VCaP (cell line): ENCODE results near the gene SLC38A3.
A peak's percentile ranks its signal among the peaks of the same experiment; 100 is the strongest.

Source experiments
- H3K27ac ChIP-seq: fragments of 450-650 bp; 2 replicates; pipeline ENCODE4 v1.5.1; 2017
- CTCF ChIP-seq: fragments of 450-650 bp; conservative IDR thresholded peaks from 2 replicates; pipeline ENCODE4 v1.5.1; 2017; ENCODE audit warnings: mild to moderate bottlenecking, moderate library complexity

The SLC38A3 gene

GRCh38 chr3:50231581-50231980 is 26.5 kb downstream of the SLC38A3 start:
- no peak overlapping the region for H3K27ac ChIP-seq
- no peak for TF ChIP-seq CTCF

GRCh38 chr3:50232303-50232702 is 27.2 kb downstream of the SLC38A3 start:
- TF ChIP-seq CTCF: no peak
- no peak overlapping the region for H3K27ac ChIP-seq

- no peak for TF ChIP-seq CTCF
Observed at GRCh38 chr3:50233176-50233575, 28.1 kb downstream of the SLC38A3 start.

GRCh38 chr3:50235716-50236483 is 30.8 kb downstream of the SLC38A3 start, which contains the start of gene GNAI2:
Gene GNAI2 (plus strand): TSS chr3:50236204. CDS start chr3:50236336, 132 bp downstream.
- TF ChIP-seq CTCF: no peak
- peak within 1 kb of the TSS; percentile 73 for H3K27ac ChIP-seq

More at GRCh38 chr3:50233176-50233575, 28.1 kb downstream of the SLC38A3 start:
- no peak overlapping the region for H3K27ac ChIP-seq

- peak overlapping the region; percentile 73 for H3K27ac ChIP-seq
- TF ChIP-seq CTCF: no peak
Observed at GRCh38 chr3:50236484-50237132, 31.5 kb downstream of the SLC38A3 start.

- no peak for TF ChIP-seq CTCF
- peak overlapping the region; percentile 73 for H3K27ac ChIP-seq
Observed at GRCh38 chr3:50237133-50237651, 32.1 kb downstream of the SLC38A3 start.

- peak overlapping the region; percentile 73 for H3K27ac ChIP-seq
- TF ChIP-seq CTCF: no peak
Observed at GRCh38 chr3:50237754-50238548, 32.9 kb downstream of the SLC38A3 start.
